SIG-M5 treated with dmso at 0.1 percent for 504 hours (cell line): Measurements from ENCODE around the gene IFRD2.
A peak's percentile ranks its signal among the peaks of the same experiment; 100 is the strongest.

Source experiments
- DNase-seq: peaks from one replicate; lab custom pipeline; 2025; ENCODE audit not compliant: unreplicated experiment; lab: John Stamatoyannopoulos, UW

IFRD2 gene

GRCh38 chr3:50302095-50303012, 10.1 kb upstream of the IFRD2 start:
- DNase-seq = no peak

- DNase-seq = no peak
Measured at GRCh38 chr3:50300681-50301254, 8.5 kb upstream of the IFRD2 start.

DNA sequence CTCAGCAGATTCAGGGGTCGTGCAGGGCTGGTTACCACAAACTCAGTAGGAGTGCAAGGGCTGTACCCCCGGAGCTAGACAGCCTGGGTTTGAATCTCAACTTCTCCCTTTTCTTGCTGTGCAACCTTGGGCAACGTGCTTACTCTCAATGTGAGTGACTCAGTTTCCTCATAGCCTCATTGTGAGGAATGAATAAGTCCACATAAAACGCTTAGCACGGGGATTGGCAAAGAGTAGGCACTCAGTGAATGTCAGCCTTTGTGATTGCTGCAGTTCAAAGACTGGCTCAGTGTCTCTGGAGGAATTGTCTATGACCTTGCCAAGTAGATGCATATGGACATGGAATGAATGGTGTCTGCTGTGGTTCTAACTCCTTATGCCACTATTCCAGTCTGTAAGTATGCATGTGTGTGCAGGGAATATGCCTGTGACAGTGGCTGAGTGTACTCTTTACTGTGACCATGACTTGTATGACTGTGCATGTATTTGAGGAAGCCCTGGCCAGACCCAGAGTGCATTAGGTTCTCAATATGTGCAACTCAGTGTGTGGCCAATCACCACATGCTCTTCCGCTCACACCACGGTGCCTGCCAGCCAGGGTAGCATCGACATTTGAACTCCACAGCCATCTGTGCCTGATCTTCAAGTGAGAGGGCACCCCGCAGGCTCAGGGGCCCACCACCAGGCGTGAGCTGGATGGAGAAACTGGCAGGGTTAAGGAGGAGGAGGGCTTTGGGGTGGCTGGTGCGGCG, 7.9 kb upstream of the IFRD2 start:
- DNase-seq = peak; percentile 84

GRCh38 chr3:50299638-50299928, 7.4 kb upstream of the IFRD2 start:
- DNase-seq = no peak

- peak; percentile 99 for DNase-seq
Measured at GRCh38 chr3:50298836-50299637, 6.8 kb upstream of the IFRD2 start, which contains the start of the genes HYAL3 and NAA80. TSS of gene HYAL3 (minus strand) at chr3:50299405. CDS start at chr3:50295602, 3,803 bp downstream. TSS of gene NAA80 (minus strand) at chr3:50299405. CDS start at chr3:50297463, 1,942 bp downstream.

DNA sequence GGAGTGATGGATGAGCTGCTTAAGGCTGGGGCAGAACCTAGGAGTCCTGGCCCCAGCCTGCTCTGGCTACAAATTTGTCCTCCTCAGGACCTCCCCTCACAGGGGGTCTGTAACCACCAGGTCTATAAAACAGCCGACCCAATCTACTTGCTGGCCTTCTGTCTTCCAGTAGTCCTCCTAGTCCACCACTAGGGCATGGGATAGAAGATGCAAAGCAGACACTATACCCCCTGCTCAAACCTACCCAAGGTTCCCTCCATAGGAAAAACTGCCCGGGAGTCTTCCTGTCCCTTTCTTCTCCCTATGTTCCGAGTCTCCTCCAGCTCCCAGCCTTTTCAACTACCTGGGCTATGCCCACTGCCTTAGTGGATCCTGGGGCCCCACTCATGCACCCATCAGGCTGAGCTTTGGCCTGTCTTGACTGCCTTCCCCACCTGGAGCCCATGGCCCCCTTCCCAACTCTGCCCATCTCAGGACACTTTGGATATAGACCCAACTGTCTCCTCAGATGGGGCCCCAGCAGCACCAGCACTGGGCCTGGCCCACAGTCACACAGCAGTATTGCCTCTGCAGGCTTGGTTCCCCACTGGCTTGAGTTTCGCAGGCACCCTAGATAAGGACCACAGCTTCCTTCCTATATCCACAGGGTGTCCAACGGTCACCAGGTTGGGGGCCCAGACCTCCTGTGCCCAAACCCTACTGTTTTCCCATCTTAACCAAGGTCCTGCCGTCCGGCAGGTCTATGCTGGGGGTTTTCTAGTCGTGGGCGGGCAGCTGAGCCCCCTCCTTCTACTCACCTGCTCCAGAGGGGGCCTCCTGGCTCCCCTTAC, 5.9 kb upstream of the IFRD2 start:
- peak; percentile 60 for DNase-seq

GRCh38 chr3:50297384-50297775, 5.2 kb upstream of the IFRD2 start:
- no peak for DNase-seq

- no peak for DNase-seq
Measured at GRCh38 chr3:50296721-50297383, 4.6 kb upstream of the IFRD2 start.

DNA sequence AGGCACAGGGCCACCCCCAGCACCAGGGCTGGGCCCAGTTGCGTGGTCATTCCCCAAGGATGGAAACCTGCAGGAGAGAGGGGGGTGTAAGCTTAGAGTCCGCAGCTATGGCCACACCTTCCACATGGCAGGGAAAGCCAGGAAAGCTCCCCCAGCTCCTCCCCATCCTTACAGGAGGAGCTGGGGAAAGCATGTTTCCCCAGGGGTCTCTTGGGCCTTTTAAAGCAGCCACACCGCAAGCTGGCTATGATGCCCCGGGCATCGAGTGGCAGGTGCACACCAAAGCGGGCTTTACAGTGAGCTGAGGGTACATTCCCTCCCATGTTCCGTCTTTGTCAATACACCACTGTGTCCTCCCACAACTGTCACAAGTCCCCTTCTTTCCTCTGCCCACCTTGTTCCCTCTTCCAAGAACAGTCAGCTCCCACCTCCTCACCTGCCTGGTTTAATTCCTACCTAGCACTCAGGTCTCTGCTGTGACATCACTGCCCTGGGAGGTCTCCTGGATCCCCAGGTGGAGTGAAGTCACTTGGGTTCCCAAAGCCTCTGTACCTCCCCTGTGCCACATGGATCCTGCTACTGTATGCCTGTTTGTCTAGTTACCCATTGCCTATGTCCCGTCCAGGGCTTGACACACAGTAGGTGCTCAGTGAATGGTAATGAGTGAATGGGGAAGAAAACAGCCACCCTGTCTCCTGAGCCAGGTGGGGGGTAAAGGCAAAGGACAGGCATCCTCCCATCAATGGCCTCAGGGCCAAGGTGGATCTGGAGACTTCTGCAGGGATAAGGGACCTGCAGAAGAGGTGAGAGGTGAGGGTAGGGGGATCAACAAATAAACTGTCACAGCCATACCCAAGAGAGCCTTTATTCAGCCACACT, 3.6 kb upstream of the IFRD2 start:
- no peak for DNase-seq

- no peak for DNase-seq
Measured at GRCh38 chr3:50294492-50295403, 2.5 kb upstream of the IFRD2 start.

GRCh38 chr3:50294089-50294488, 1.9 kb upstream of the IFRD2 start:
- no peak for DNase-seq

DNA sequence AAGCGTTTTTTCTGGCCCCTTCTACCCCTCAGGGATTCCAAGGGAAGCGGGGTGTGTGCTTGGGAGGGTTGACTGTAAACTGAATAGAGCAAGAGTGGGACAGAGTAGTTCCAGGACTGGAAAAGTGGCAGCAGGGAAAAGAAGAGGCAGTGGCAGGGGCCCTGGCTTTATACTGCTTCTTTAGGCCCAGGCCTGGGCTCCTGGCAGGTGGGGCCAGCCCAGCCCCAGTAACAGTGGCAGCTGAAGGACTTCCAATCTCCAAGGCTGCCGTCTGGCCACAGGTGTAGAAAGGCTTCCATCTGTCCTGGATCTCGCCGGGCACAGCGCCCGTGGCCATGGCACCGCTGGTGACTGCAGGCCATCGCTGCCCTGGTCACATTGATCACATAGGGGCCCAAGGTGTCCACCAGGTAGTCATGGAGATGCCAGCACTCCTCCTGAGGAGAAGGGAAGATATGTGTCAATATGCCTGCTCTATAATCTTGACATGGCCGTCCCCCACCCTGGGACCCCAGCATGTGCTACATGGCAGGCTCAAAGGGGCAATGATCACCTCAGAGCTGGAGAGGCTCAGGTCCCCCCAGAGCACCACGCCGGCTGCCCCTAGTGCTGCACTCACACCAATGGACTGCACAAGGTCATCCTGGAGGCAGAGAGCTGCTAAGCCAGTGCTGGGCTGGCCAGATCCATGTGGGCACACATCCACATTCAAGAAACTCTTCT, 1.0 kb upstream of the IFRD2 start:
- no peak for DNase-seq

DNA sequence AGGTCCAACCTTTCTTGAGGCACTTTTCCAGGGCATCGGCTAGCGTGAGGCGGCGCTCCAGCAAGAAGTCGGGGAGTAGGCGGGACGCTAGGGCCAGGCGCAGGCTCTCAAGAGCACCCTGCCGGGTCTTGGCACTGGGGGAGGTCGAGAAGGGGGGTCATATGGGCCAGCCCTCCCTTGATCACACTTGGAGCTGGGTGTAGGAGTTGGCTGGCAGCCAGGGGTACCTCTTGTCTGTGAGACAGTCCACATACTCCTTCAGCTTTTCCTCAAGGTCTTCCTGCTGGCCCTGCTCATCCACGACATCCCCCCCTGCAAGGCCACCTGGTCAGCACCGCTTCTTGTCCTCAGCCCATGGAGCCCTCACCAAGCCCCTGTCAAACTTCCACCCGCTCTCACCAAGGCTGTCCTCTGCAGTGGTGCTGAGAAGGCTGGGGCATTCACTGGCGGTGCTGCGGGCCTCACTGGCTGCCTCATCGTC, 2.0 kb downstream of the IFRD2 start:
- no peak for DNase-seq

DNA sequence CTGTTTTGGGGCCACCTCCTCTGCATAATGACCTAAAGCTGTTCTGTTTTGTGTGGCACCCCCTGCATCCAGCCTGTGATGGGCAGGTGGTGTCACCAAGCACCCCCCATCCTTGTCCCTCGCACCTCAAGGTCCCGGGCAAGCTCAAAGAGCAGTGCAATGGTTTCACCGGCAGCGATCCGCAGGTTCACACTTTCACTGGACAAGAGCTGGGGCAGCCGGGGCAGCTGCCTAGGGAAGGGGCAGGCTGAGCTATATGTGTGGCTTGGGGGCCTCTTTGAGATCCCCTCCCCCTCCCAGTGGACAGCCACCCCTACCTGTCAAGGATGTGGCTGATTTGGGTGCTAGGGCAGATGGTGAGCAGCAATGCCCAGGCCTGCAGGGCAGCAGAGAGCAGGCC, 3.1 kb downstream of the IFRD2 start:
- no peak for DNase-seq

DNA sequence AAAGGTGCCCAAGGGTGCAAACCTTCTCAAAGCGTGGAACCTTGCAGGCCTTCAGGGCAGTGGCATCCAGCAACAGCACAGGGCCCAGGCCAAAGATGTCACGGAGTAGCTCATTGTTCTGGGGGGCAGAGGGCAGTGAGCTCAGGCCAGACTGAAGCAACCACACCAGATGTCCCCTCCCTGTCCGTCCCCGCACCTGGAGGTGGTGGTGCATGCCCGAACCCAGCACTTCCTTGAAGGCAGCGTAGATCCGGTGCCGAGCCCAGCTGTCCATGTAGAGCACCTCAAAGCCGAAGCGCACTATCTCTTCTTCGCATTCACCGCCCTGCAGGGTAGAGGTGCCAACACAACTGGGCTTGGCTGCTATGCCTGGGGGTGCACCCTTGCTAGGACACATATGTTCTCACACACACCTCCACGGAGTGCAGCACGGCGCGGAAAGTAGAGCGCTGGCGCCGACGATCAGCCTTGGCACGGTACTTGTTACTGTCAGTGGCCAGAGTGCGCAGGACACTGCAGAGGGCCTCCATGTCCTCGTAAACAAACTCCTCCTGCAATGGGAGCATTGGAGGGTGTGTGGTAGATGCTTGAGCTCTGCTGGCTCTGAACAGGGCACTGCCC, 3.7 kb downstream of the IFRD2 start:
- no peak for DNase-seq

DNA sequence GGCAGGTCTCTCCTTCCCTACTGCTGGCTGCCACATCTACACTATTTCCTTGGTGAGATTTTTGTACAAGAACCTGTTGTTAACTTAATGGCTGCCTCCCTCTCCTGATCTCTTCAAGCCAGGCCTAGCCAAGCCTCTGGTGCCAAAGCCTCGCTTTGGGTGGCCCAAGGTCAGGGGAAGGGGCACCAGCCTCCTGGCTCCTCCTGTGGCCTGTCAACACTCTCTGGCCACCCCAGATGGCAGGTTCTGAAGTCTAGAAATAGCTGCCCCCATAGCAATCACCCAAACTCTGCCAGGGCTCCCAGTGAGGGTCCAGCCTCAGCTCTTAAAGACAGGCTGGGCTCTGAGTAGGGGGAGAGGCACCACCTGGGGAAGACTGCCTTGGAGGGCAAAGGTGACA, 5.0 kb downstream of the IFRD2 start:
- no peak for DNase-seq
